Ovary (tissue), 9 donors: Measurements from ENCODE around the gene XPC. TPM values are rescaled to one million over a fixed set of nuclear protein-coding genes. Genes with fewer than 3 reads are reported as not detected.

Source experiments
- DNase-seq, 5 donors: peaks; one replicate each; pipeline ENCODE4 v3.0.0-alpha.2; 2019 to 2020
- H3K27ac ChIP-seq, 2 donors: fragments of 200-600 bp; one replicate each; pipeline versions ENCODE4 v1.5.1 to v1.8.0; 2019 to 2022
- H3K27me3 ChIP-seq: fragments of 200-600 bp; one replicate; pipeline ENCODE4 v1.8.0; 2022
- H3K36me3 ChIP-seq: fragments of 200-600 bp; sonication (generic); one replicate; pipeline ENCODE4 v1.5.1; 2019
- H3K4me1 ChIP-seq: one replicate; pipeline ENCODE4 v1.8.1; 2013; ENCODE audit warnings: mild to moderate bottlenecking, moderate library complexity; ENCODE audit not compliant: insufficient read depth
- H3K4me3 ChIP-seq: fragments of 200-600 bp; sonication (generic); one replicate; pipeline ENCODE4 v1.5.1; 2017
- H3K9me3 ChIP-seq, 2 donors: fragments of 200-600 bp in 1 of 2; sonication (generic) in 1 of 2; one replicate each; pipeline versions ENCODE4 v1.5.1 to v1.8.1; 2013 to 2019; ENCODE audit warnings: mild to moderate bottlenecking in 1 of 2, moderate library complexity in 1 of 2
- CTCF ChIP-seq, 3 donors: fragments of 450-650 bp in 2 of 3; fragments of 200-600 bp in 1 of 3; IDR thresholded peaks; one replicate each; pipeline versions ENCODE4 v1.5.1 to v1.8.0; 2016 to 2022; ENCODE audit warnings: antibody characterized with exemption in 3 of 3, mild to moderate bottlenecking in 1 of 3
- EP300 ChIP-seq: sonication (generic); formaldehyde crosslinking; IDR thresholded peaks from one replicate; pipeline ENCODE4 v1.6.1; 2017; ENCODE audit warnings: antibody characterized with exemption
- POLR2A ChIP-seq: fragments of 450-650 bp; IDR thresholded peaks from one replicate; pipeline ENCODE4 v1.6.1; 2017; ENCODE audit warnings: antibody characterized with exemption, mild to moderate bottlenecking, moderate library complexity
- WGBS, 3 donors: extraction: QIAGEN DNeasy Blood & Tissue Kit in 1 of 3; methylation state at CpG; one replicate each; pipeline versions ENCODE4 v1.1.5 to v1.1.7; 2013 to 2017; 5-methylcytosine and 5-hydroxymethylcytosine counted together
- intact Hi-C, 4 donors: fragments of 100-400 bp; cut with DNase I; formaldehyde crosslinking; loops; one replicate each; pipeline versions ENCODE4 v1.11.0 to v1.15.1; 2022 to 2023
- polyA plus RNA-seq, 2 donors: library from polyadenylated mRNA; stranded (reverse); fragments of 200-250 nt in 1 of 2; fragments of 350-450 nt in 1 of 2; fragmentation: Illumina TruSeq in 1 of 2; extraction: RNeasy Lipid Tissue Mini Kit (QIAGEN cat#74804) in 1 of 2; gene quantifications; one replicate each; pipeline ENCODE4 v1.2.3, GENCODE V29; 2013 to 2014
- total RNA-seq, 7 donors: library from RNA; depleted of rRNA in 2 of 7; stranded (reverse); fragments of >200 nt in 2 of 7; fragmentation: NEBNext Ultra II Directional in 3 of 7; extraction: Animal tissue kit (Norgen Biotek cat#: 25700) in 3 of 7; gene quantifications; one replicate each; pipeline versions ENCODE4 v1.1.0 to v1.2.4, GENCODE V29; 2016 to 2023
- donor health status: DM: no; HTN: no; CAD: no; lungs with moderate emphysema.
- donor health status: DM: no; HTN: no; CAD: no.
- donor health status: Bipolar disorder and iron deficiency.
- donor health status: DM: yes; HTN: yes; CAD: no.
- donor health status: DM: no; HTN: no; CAD: no.
- donor health status: DM: yes; HTN: yes; CAD: no.

The XPC gene
- total and polyA plus RNA-seq, 9 donors: 36.2 to 63.1 (median 40.6) TPM

GRCh38 chr3:14221902-14222301, 43.5 kb upstream of the XPC start:
- Histone ChIP-seq H3K36me3 (no peaks in the 10 kb centered on the region), H3K4me1 (peaks cover 18% of the 10 kb centered on the region), H3K9me3 (peaks cover 0 to 3% of the 10 kb centered on the region in 2 donors), H3K27me3 (no peaks in the 10 kb centered on the region), H3K27ac (no peak overlapping the region), H3K4me3 (no peak overlapping the region)
- intact Hi-C loops: no loop called here
- WGBS, 3 donors: 75 to 91% (median 89%) methylated on average over 1 of the region's 1 CpG
- no peak for DNase-seq
- TF ChIP-seq CTCF (IDR thresholded peaks at IDR 0.05): no peak
- TF ChIP-seq POLR2A: no peak
- TF ChIP-seq EP300: no peak

- Histone ChIP-seq H3K4me3 (no peak overlapping the region), H3K27me3 (no peaks in the 10 kb centered on the region), H3K4me1 (peaks cover 15% of the 10 kb centered on the region), H3K27ac (no peak overlapping the region), H3K36me3 (no peaks in the 10 kb centered on the region), H3K9me3 (peaks cover 0 to 3% of the 10 kb centered on the region in 2 donors)
- DNase-seq: no peak
- 89 to 95% (median 95%) methylated on average over 1 of the region's 1 CpG for WGBS, 3 donors
- TF ChIP-seq POLR2A (no peak), CTCF (IDR thresholded peaks at IDR 0.05) (no peak), EP300 (no peak)
- intact Hi-C loops: no loop called here
These were observed 42.5 kb upstream of the XPC start for GRCh38 chr3:14220933-14221332.

- DNase-seq: no peak
- Histone ChIP-seq H3K36me3 (no peaks in the 10 kb centered on the region), H3K27me3 (no peaks in the 10 kb centered on the region), H3K4me3 (no peak overlapping the region), H3K27ac (no peak overlapping the region), H3K4me1 (no peaks in the 10 kb centered on the region), H3K9me3 (peaks cover 0 to 3% of the 10 kb centered on the region in 2 donors)
- TF ChIP-seq CTCF (IDR thresholded peaks at IDR 0.05) (no peak), POLR2A (no peak), EP300 (no peak)
- intact Hi-C loops: no loop called here
These were observed 40.0 kb upstream of the XPC start for GRCh38 chr3:14218355-14218754.

DNA sequence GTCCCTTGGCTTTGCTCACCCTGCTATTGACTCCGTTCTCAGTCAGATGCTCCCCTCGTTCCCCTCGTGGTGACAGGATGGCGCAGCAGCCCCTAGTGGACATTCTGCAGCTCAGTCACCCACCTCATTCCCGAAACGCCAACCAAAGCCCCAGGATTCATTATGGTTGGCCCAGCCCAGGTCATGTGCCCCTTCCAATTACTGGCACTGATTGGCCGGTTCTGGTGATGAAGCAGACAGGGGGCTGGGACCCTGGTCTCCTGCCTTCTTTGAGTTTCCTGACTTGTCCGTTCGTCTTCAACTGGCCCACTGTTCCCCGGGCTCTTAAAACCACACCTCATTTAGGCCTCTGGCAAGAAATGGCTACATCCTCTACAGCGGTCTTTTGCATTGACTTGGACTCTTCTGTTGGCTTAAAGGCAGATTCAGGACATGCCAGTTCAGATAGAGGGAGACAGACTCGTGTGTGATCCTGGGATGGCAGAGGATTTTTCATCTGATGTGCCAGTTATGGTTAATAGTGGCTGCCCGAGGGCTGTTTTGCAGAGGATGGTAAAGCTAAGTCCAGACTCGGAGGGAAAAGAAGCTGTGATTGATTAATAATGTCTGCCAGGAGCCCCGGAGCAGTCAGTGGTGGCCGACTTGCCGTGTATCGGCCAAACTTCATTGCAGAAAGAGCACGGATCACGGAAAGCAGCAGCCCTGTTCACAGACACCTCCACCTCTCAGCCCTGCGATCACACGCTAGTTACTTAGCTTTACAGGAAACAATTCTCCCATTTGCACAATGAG, 38.1 kb upstream of the XPC start:
- Histone ChIP-seq H3K9me3 (no peaks in the 10 kb centered on the region), H3K4me1 (no peaks in the 10 kb centered on the region), H3K27ac (no peak overlapping the region), H3K36me3 (no peaks in the 10 kb centered on the region), H3K4me3 (no peak overlapping the region), H3K27me3 (no peaks in the 10 kb centered on the region)
- intact Hi-C loops: no loop called here
- DNase-seq: no peak
- WGBS, 3 donors: 63 to 89% (median 86%) methylated on average over 22 of the region's 22 CpGs
- TF ChIP-seq EP300 (no peak), POLR2A (no peak), CTCF (IDR thresholded peaks at IDR 0.05) (no peak)
